Medulla oblongata (tissue), 1 donor: ENCODE results near the gene AS3MT.
"Not testable (repeated sequence)": the region's sequence is repeated elsewhere in the genome, so short reads cannot be mapped to it uniquely, and the experiment has no call there.

ENCODE experiments used
- DNase-seq: peaks from one replicate; pipeline ENCODE4 v3.0.0-alpha.2; 2015; ENCODE audit errors: extremely low spot score

Gene AS3MT

DNA sequence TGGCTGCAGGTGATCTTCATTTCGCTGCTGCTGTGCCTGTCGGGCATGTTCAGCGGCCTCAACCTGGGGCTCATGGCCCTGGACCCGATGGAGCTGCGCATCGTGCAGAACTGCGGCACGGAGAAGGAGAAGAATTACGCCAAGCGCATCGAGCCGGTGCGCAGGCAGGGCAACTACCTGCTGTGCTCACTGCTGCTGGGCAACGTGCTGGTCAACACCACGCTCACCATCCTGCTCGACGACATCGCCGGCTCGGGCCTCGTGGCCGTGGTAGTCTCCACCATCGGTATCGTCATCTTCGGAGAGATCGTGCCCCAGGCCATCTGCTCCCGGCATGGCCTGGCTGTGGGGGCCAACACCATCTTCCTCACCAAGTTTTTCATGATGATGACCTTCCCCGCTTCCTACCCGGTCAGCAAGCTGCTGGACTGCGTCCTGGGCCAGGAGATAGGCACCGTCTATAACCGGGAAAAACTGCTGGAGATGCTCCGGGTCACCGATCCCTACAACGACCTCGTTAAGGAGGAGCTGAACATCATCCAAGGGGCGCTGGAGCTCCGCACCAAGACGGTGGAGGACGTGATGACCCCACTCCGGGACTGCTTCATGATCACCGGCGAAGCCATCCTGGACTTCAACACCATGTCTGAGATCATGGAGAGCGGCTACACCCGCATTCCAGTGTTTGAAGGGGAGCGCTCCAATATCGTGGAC, 50.1 kb downstream of the AS3MT start:
- no peak for DNase-seq

DNA sequence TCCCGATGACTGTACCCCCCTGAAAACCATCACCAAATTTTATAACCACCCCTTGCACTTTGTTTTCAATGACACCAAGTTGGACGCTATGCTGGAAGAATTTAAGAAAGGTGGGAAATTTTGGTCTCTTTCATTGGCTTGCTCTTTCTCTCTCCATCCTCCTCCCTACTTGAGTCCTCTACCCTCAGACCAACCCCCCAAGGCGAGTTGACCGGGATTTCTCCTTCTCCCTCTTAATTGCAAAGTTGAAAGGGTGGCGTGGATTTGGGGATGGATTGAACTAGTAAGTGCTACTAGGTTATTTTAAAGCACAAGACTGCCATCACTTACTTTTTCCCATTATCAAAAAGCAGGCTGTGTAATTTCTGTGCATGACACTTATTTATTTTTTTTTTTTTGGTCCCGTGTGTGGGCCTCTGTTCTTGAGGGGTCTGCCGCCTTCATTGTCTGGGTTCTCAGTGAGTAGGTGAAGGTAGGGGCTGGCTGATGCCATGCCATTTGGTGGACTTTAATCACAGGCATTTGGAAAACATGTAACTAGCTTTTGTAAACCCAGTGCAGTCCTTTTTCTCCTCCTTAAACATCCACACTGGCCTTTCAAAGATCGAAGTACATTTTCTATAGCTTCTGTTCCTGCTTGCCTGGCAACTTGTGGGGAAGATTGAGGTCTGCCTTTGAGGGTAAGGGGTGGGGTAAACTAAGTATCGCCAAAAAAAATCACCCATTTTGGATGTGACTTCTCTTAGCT, 50.9 kb downstream of the AS3MT start:
- DNase-seq = no peak

DNA sequence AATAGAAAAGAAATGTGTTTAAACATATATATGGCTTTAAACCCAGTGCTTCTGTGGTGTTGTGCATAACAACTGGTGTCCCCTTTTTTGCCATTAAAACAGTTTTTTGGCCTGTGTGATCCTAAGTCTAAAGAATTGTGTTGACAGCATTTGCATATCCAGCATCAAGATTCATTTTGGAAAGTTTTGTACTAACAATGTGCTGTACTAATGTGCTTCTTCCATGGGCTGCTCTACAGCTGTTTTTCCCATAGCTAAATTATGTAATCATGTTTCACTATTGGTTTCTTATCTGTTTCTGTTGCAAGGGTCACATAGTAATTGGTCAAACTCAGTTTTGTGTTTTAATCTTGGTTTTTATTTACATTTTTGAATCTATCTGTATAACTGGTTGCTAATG, 54.3 kb downstream of the AS3MT start:
- no peak for DNase-seq

DNA sequence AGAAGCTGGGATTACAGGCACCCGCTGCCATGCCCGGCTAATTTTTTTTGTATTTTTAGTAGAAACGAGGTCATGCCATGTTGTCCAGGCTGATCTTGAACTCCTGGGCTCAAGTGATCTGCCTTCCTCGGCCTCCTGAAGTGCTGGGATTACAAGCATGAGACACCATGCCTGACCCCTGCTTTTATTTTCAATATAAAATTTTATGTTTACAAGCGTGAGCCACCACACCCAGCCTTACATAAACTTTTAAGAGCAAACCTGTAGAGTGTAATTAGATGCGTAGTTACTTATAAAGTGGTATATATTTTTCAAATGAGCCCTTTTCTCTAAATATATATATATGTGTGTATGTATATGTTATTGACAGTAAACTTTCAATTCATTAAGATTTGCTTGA, 57.6 kb downstream of the AS3MT start:
- DNase-seq = no peak

DNA sequence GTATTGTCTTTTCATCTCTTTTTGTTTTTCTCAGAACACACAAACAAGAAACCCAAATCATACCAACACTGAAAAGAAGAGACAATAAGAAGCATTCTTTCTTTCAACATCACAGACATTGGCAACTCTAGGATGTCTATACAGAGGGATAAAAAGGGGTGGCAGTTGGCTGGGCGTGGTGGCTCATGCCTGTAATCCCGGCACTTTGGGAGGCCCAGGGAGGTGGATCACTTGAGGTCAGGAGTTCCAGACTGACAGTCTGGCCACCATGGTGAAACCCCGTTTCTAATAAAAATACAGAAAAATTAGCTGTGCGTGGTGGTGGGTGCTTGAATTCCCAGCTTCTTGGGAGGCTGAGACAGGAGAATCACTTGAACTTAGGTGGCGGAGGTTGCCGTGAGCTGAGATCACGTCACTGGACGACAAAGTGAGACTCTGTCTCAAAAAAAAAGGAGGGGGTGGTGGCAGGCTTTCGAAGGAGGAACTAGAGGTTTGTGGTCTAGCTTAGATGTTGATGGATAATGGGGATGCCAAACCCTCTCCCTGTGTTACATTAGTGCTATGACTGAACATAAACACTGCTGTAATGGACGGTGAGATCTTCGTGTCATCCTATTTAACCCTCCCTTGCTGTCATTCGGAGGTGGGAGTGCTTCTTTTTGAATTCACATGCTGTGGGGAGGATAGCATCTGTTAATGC, 58.2 kb downstream of the AS3MT start:
- DNase-seq = no peak

DNA sequence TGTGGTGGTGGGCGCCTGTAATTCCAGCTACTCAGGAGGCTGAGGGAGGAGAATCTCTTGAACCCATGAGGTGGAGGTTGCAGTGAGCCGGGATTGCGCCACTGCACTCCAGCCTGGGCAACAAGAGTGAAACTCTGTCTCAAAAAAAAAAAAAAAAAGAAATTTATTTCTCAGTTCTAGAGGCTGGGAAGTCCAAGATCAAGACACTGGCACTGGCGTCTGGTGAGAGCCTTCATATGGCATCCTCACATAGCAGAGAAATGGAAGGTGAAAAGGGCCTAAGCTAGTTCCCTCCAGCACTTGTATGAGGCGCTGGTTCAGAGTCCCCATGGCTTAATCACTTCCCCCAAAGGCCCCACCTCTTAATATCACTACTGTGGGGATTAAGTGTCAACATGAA, 59.2 kb downstream of the AS3MT start:
- not testable (repeated sequence) for DNase-seq

DNA sequence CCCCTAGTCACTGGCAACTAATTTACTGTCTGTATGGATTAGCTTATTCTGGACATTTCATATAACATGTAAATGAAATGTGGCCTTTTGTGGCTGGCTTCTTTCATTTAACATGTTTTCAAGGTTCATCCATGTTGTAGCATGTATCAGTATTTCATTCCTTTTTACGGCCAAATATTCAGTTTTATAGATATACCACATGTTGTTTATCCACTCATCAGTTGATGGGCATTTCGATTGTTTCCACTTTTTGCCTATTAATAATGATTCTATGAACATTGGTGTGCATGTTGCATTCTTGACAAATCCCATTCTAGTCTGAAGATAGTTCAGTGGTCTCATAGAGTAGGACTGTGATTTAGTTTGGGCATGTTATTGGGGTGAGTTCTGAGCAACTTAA, 61.5 kb downstream of the AS3MT start:
- no peak for DNase-seq

DNA sequence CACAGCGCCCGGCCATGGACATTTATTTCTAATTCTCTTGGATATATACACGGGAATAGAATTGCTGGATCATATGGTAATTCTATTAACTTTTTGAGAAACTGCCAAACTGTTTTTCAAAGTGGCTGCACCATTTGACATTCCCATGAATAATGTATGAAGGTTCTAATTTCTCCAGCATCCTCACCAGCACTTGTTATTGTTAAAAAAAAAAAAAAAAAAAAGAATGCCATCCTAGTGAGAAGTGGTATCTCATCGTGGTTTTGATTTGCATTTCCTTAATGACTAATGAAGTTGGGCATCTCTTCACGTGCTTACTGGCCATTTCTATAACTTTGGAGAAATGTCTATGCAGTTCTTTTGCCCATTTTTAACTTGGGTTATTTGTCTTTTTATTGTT, 62.4 kb downstream of the AS3MT start:
- DNase-seq = no peak

DNA sequence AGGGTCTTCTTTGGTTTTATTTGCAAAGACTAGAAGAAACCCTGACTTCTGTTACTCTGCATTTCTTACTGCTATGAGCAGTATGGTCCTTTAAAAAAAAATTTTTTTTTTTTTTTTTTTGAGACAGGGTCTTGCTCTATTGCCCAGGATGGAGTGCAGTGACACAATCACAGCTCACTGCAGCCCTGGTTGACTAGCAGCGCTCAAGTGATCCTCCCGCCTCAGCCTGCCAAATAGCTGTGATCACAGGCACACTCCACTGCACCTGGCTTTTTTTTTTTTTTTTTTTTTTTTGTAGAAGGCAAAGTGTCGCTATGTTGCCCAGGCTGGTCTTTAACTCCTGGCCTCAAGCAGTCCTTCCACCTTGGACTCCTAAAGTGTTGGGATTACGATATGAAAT, 66.2 kb downstream of the AS3MT start:
- DNase-seq = no peak

DNA sequence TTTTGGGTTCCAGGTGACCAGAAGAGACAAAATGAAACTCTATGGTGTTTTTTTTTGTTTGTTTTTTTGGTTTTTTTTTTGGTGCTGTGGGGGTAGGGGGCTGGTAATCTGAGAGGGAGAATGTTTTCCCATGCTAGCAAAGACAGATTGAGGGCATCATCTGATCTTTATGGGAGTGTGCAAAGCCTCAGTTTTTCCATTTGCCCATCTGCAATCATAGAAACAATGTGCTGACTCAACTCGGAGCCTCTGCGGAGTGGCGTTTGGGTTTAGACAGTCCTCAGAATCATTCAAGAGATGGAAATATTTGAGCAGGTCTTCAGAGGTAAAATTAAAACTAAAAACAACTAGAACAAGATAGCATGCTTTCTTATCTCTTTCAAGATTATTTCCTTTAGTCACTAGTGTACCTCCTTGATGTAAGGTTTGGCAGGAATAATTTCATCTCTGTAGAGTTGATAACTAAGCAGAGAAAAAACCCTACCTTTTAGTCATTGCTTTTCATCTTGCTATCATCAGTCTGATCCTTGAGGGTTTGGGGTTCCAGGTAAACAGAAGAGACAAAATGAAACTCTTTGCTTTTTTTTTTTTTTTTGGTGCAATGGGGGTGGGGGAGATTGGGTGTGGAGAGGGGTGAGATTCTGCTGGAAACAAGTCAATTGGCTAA, 66.8 kb downstream of the AS3MT start:
- no peak for DNase-seq

DNA sequence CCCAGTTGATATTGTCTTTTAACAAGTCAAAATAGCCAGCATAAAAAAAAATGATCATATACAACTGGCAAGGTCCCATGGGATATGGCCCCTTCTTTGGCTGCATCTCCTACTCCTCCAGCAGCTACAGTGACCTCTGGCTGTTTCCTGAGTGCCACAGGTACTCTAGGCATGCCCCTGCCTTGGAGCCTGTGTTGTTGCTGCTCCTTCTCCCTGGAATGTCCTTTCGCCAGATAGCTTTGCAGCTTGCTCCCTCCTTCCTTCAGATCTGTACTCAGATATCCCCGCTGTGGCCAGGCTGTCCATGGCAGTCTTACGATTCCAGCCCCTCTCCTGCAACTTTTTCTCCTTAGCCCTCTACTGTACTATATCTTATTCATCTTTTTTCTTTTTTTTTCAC, 72.1 kb downstream of the AS3MT start:
- DNase-seq = no peak

DNA sequence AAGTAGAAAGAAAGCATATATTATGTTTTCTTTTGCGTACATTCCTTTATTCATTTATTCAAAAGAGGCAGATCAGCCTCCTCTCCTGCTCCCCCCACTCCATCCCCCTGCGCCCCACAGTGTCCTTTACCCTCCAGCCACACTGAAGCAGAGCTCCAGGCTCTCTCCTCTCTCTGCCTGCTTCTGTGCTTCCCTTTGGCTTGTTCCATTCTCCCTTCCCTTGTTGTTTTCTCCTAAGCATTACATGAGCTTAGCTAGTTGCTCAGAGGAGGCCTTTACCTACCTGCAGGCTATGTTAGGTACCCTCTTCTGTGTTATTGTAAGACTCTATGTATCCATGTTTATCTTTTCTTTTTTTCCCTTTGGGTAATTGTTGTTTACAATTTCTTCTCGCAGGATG, 76.2 kb downstream of the AS3MT start:
- no peak for DNase-seq

DNA sequence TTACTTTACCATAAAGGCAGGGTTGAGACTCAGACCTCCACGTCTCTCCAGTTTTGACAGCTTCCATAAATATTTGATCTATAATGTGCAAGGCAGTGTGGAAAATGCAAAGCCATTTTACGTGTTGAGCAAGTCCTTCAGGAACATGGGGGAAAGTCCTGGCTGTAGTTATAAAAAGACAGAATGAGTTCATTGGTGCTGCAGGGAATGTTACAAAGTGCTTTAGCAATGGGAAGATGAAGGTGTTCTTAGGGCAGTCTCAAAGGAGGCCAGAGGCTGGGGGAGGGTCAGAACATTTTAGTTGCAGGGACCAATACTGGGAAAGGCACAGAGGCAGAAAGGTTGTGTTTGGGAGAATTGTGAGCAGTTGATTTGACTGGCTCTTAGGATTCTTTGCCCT, 76.7 kb downstream of the AS3MT start:
- DNase-seq = no peak

DNA sequence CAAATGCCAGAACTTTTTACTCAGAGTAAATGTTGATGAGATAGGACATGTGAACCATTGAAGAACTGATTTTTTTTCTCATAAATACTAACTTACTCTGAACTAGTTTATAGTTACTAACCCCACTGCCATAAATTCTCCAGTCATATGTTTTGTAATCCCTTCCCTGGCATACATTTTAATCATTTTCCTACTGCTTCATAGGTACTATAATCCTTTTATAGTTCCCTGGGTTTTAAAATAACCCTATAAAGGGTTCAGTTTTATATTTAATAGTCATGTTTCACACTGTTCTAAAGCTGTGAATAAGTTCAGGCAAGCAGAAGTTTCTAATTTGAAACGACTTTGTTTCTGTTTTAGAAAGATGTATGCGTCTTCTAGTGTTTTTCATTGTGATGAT, 77.7 kb downstream of the AS3MT start:
- no peak for DNase-seq

DNA sequence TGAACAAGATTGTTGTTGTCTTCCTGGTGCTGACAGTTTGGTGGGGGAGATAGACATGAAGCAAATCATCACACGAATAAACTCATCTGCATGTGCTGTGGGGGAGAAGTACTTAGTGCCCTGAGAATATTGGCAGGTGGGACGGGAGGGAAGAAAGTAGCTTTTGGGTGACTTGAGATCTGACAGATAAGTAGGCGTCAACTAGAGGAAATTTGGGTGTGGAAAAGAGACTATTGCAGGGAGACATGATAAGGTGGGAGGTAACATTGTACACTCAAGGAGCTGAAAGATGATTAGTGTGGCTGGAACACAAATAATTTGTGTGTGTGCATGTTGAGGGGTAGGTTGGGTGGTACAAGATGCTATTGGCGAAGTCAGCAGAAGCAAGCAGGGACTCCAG, 78.9 kb downstream of the AS3MT start:
- no peak for DNase-seq

DNA sequence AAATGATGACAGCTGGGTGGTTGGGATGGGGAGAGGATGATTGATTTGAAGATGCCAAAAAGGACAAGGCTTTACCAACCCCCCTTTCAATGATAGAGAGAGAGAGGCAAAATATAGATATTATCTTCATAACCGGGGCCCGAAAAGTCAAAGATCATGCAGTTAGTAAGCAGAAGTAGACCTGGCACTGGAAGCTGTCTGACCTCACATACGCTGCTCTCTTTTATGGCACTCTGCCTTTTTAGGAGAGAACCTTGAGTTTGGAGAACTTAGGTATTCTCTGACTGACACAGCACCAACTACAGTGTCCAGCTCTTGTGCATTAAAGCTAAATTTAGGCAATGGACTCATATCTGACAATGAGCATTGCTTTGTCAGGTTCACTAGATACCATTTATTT, 79.5 kb downstream of the AS3MT start:
- DNase-seq = no peak

DNA sequence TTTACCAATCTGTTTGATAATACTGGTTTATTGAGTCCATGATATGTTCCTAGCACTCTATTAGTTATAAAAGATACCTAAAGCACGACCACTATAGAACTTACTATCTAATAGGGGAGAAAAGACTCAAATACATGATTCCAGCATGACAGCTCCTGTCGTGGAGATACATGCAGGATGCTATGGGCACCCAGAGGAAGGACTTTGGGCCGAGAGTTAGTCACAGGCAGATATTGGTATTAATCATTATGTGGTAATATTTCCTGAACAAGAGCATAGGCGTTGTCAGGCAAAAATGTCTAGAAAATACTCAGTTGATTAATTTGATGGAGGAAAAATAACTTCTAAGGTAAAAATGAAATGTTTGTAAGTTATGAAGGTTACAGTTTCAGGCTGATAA, 80.6 kb downstream of the AS3MT start:
- no peak for DNase-seq

DNA sequence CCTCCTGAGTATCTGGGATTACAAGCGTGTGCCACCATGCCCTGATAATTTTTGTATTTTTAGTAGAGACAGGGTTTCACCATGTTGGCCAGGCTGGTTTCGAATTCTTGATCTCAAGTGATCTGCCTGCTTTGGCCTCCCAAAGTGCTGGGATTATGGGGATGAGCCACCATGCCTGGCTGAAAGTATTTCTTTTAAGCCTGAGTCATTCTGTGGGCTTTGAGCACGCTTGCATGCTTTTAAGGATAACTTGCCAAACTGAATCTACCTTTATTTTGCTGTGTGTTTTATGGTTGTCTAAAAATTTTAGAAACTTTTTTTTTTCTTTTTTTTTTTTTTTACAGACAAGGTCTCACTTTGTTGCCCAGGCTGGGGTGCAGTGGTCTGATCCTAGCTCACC, 82.0 kb downstream of the AS3MT start:
- DNase-seq = no peak
